K562 (cell line): Measurements from ENCODE around the gene TMEM141. TPM values are rescaled to one million over a fixed set of nuclear protein-coding genes. Genes with fewer than 3 reads are reported as not detected.

ENCODE experiments used
- ELF1 ChIP-seq: fragments of 200-800 bp; sonication (Bioruptor generic); IDR thresholded peaks from 2 replicates; pipeline ENCODE4 v1.6.1; 2016; ENCODE audit warnings: missing genetic modification characterization, missing compliant biosample characterization
- HMG20A ChIP-seq: fragments of 450-650 bp; formaldehyde crosslinking; conservative IDR thresholded peaks from 2 replicates; pipeline ENCODE4 v1.4.0; 2020; ENCODE audit warnings: mild to moderate bottlenecking, mixed read lengths
- MTA1 ChIP-seq: fragments of 450-650 bp; IDR thresholded peaks from 2 replicates; pipeline ENCODE4 v1.6.1; 2017; ENCODE audit warnings: borderline replicate concordance
- NFXL1 ChIP-seq: fragments of 450-650 bp; formaldehyde crosslinking; IDR thresholded peaks from 2 replicates; pipeline ENCODE4 v1.4.0; 2021; ENCODE audit warnings: mild to moderate bottlenecking
- PRDM10 ChIP-seq: fragments of 450-650 bp; IDR thresholded peaks from 2 replicates; pipeline ENCODE4 v1.6.1; 2018; ENCODE audit not compliant: partially characterized antibody
- ZFP91 ChIP-seq: sonication (generic); formaldehyde crosslinking; IDR thresholded peaks from 2 replicates; pipeline ENCODE4 v1.8.0; 2022; ENCODE audit warnings: mild to moderate bottlenecking, missing genetic modification reagents
- ZNF449 ChIP-seq: fragments of 250-450 bp; sonication (Bioruptor Pico); IDR thresholded peaks from 2 replicates; pipeline ENCODE4 v1.8.0; 2022; ENCODE audit warnings: moderate library complexity, mild to moderate bottlenecking, inconsistent platforms
- ZSCAN32 ChIP-seq: fragments of 450-650 bp; formaldehyde crosslinking; IDR thresholded peaks from 2 replicates; pipeline ENCODE4 v1.4.0; 2020; ENCODE audit warnings: mild to moderate bottlenecking, moderate library complexity
- polyA plus RNA-seq, 8 experiments: library from polyadenylated mRNA; depleted of rRNA in 4 of 8; stranded (reverse) in 5 of 8; unstranded in 3 of 8; fragments of >200 nt; fragmentation: Nextera tagmentation in 2 of 8; fragmentation: Illumina TruSeq in 1 of 8; extraction: Ambion mirVana in 2 of 8; extraction: Trizol in 1 of 8; gene quantifications; 2 replicates each; pipeline versions ENCODE4 v1.2.1 to v1.2.3, GENCODE V29; 2011 to 2014; ENCODE audit warnings: inconsistent platforms in 1 of 8, missing spikeins in 1 of 8
- total RNA-seq, 7 experiments: library from RNA; depleted of rRNA in 6 of 7; stranded (reverse); fragments of >200 nt in 6 of 7; fragmentation: Illumina TruSeq in 2 of 7; extraction: Trizol in 2 of 7; gene quantifications; 2 replicates each; pipeline versions ENCODE4 v1.2.1 to v1.2.3, GENCODE V29; 2011 to 2021; ENCODE audit warnings: low replicate concordance in 1 of 7

TMEM141 gene
- total and polyA plus RNA-seq, 9 of the 15 experiments (the other 6 are each of a cell fraction or from before 2014, with no cell fraction given) = 21.5 to 123 (median 74.8) TPM

GRCh38 chr9:136832581-136832980 lies 41.4 kb downstream of the TMEM141 start (continued):
- TF ChIP-seq PRDM10 (no peak), MTA1 (no peak), HMG20A (CRISPR knock-in tag) (no peak), ZFP91 (CRISPR knock-in tag) (no peak), ZSCAN32 (CRISPR knock-in tag) (no peak), ELF1 (tag) (no peak), NFXL1 (CRISPR knock-in tag) (no peak), ZNF449 (no peak)
